ENCODE results near the gene PTPRJ.
"Not testable (repeated sequence)": the region's sequence is repeated elsewhere in the genome, so short reads cannot be mapped to it uniquely, and the experiment has no call there.

The PTPRJ gene

DNA sequence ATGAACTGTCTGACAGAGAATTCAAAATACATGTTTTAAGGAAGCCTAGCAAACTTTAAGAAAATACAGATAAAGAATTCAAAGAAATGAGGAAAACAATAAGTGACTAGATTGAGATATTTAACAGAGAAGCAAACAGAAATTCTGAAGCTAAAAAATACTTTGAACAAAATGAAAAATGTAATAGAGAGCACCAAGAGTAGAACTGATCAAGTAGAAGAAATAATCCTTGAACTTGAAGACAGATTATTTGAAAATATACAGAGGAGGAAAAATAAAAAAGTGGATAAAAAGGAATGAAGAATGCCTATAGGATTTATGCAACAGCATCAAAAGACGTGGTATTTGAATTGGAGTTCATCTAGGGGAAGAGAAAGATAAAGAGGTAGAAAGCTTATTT, 134.4 kb downstream of the PTPRJ start:
- DNase-seq (ENCODE audit: low read depth), result no peak

DNA sequence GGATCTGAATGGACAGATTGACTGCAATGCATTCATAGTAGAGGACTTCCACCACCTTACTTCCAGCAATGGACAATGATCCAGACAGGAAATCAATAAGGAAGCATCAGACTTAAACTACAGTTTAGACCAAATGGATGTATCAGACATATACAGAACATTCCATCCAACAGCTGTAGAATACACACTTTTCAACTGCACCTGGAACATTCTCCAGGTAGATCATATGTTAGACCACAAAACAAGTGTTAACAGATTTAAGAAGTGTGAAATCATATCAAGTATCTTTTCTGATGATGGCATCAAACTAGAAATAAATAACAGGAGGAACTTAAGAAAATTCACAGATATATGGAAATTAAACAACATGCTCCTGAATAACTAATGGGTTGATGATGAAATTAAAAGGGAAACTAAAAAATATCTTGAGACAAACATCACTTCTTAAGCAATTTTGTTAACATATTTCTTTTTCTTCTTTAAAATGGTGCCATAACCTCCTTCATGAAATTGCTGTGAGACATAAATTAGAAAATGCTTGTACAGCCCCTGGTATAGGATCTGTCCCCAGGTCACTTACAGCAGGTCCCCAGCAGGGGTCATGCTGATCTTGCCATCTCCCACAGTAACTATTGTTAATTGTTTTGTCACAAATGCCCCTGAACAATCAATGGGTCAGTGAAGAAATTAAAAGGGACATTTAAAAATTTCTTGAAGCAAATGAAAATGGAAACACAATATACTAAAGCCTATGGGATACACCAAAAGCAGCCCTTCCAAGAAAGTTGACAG, 136.3 kb downstream of the PTPRJ start:
- no peak for DNase-seq (ENCODE audit: low read depth)

DNA sequence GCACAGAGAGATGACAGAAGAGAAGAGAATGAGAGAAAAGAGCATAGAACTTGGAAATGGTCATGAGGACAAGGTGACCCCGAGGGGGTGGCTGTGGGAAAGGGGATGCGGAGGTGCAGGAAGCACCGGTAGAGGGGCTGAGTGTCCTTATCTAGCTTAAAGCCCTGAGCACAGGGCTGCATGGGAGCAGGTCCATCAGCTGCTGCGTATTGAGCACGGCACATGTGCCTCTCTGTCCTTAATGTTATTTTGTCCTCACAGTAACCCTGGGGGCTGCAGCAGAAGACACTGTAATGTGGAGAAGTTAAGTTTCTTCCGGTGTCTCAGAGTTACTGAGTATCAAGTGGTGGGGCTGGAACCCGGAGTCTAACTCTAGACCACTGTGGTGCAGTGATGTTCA, 141.9 kb downstream of the PTPRJ start:
- DNase-seq (ENCODE audit: low read depth), result no peak

DNA sequence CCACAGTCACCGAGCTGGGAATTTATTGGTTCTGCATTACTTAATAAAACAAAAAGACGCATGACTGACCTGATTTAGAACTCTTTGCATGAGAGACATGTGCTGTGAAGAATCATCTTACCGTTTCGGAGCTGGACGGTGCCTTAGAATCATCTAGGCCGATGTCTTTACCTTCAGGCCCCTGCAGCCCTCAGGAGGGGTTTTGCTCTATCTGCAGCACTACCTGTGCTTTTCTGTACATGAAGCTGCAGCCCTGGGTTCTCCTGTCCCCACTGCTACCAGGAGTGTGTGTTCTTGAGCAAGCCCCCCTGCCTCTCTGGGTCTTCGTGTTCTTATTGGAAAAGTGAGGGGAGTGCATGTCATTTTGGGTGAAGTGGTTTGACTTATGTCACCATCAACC, 142.3 kb downstream of the PTPRJ start:
- DNase-seq (ENCODE audit: low read depth), result no peak

DNA sequence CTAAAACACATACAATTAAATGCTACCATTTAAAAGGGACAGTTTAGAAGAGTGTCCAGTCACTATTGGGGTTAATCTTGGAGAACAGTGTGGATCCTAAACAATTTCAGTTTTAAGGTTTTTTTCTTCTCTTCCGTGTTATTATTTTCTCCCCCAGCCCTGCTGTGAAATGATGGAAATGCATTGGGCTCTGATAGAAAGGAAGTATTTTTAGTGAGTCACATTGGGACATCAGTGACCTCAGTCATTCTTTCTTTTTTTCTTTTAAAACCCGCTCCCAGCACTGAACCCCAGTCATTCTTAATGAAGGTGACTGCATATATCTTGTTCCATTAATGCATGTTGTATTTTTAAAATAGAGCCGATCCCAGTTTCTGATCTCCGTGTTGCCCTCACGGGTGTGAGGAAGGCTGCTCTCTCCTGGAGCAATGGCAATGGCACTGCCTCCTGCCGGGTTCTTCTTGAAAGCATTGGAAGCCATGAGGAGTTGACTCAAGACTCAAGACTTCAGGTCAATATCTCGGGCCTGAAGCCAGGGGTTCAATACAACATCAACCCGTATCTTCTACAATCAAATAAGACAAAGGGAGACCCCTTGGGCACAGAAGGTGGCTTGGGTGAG, 143.0 kb downstream of the PTPRJ start:
- no peak for DNase-seq (ENCODE audit: low read depth)

DNA sequence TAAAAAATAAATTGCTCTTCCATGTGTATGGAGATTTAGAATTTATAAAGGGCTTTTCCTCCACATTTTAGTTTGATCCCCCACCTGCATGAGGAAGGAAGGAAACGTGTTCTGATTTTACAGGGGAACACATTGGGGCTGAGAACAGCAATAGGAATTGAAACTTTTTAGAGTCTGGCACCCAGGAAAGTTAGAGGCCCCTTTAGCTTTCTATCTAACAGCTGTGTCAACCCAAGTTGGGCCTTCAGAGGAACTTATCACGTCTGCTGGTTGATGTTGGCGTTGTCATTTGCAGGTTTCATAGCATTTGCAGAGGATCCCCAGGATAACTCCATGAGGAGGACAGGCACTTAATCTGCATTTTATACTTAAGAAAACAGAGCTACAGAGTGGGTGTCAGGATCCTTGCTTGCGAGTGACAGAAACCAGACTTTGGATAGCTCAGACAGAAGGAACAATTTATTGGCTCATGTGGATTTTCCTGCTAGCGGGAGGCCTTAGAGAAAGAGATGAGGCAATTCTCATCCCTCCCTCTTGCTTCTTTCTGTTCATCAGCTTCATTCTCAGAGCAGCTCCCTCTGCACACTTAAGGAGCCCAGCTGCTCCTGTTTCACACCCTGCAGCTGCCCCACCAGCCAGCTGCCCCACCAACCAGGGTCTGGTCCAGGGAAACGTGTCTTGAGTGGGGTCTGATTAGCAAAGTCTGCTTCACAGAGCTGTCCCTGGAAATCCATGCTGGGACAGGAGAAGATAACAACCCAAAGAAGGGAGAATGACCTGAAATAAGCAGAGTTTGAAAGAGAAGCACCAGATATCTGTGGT, 143.8 kb downstream of the PTPRJ start:
- no peak for DNase-seq (ENCODE audit: low read depth)

DNA sequence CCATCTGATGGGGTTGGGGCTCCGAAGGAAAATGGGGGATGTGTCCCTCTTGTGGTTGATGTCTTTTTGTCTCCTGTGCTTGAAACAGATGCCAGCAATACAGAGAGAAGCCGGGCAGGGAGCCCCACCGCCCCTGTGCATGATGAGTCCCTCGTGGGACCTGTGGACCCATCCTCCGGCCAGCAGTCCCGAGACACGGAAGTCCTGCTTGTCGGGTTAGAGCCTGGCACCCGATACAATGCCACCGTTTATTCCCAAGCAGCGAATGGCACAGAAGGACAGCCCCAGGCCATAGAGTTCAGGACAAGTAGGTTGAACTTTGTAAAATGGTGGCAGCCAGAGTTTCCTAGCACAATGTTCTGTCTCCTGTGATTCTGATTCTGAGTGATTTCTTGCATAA, 144.5 kb downstream of the PTPRJ start:
- no peak for DNase-seq (ENCODE audit: low read depth)

DNA sequence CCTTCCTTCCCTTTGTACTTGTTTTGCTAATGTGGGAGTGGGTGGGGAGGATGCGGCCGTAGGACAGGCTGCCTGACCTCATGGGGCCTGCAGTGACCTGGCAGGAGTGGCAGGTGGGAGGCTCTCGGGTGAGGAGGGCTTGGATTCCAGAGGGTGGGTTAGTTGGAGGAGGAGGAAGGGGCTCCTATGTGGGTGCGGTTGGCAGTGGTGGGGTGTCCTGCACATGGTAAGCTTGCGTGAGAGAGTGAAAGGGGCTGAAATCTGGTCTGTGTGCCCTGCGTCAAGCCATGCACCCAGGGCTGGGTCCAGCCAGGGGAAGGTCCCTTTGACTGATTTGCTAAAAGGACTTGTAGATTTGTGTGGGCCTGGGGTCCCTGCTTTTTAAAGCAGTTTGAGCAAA, 145.5 kb downstream of the PTPRJ start:
- DNase-seq (ENCODE audit: low read depth), result no peak

DNA sequence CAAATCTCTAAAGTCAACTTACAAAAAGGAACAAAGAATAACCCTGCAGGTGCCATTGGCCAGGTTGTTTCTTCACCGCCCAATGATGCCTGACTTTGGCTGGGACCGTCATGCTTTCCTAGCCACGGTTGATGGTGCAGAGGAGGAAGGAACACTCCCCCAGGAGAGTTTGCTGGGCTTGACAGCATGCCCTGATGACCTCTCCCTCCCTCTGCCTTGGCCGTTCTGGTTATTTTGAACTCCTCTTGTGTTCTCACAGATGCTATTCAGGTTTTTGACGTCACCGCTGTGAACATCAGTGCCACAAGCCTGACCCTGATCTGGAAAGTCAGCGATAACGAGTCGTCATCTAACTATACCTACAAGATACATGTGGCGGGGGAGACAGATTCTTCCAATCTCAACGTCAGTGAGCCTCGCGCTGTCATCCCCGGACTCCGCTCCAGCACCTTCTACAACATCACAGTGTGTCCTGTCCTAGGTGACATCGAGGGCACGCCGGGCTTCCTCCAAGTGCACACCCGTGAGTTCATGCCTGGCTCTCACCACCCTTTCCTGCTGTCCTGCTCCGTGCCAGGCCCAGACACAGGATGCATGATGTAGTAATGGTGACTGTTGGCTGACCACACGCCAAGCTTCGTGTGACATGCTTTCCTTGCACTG, 147.3 kb downstream of the PTPRJ start:
- DNase-seq (ENCODE audit: low read depth), result no peak

DNA sequence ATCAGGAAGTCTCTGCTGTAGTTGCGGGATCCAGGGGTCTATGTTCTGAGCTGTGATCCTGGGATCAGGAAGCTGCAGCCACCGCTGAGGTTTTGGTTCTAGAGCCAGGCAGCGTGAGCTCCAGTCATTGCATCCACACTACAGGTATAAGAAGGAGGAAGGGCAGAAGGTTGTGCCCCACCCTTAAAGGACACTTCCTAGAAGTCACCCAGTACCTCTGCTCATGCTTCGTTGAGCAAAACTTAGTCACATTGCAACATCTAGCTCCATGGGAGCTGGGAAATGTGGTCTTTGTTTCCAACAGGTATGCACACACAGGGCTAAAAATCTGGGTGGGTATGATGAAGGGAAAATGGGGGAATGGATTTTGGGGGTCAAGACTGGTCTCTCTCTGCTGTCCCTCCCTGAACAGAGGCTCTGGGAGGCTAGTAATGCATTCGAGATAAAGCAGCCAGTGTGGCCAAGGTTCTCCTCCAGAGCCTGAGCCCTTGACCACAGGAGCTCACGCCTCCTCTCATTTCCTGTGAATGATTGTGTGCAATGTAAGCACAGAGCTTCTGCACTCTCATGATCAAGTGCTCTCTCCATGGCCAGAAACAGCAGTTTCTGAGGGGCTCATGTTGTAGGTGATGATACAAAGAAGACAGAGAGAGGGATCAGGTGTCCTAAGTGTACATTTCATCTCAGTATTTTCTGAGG, 149.5 kb downstream of the PTPRJ start:
- no peak for DNase-seq (ENCODE audit: low read depth)

DNA sequence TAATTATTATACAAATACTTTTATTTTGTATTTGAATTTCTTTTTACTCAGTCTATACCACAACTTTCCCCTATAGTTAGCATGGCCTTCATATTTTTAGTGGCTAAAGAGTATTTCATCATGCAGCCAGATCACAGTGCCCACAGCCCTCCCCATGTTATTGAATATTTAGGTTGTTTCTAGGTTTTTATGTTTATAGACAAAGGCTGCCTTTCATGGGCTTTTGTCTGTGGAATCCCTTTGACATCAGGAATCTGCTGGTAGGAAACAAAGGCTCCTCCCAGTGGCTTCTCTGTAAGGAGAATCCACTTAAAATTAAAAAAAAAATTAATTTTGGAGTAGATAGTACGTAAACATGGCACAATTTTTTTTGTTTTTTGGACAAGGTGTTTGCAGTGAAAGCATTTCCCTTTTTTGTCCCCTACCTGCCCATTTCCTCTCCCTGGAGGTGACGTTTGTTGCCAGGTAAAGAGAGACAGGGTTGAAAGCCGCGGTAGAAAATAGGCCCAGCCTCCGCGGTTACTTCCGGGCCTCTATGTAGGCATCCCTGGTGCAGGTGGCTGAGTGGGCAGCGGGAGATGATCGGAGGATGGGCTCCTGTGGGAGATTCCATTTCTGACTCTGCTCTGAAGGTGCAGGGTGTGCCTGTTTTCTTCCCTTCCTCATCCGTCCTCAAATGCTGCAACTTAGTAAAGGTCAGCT, 154.0 kb downstream of the PTPRJ start:
- DNase-seq (ENCODE audit: low read depth), result no peak

DNA sequence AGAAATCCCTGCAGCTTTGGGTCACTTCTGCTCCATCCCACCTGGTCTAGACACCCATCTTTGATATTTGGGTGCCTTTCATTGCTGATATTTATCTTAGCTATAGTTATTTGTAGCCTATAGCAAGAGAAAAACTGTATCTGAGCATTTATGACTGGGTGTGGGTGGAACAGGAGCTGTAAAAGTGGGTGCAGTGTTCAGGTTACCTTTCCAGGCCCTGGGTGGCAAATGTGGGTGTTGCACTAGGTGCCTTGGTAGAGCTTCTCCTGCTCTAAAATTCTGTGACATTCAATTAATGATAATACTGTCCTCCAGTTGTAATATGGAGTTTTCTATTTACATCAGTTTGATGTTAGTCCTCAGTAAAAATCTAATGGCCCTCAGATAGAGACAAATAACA, 157.9 kb downstream of the PTPRJ start:
- DNase-seq (ENCODE audit: low read depth), result no peak

DNA sequence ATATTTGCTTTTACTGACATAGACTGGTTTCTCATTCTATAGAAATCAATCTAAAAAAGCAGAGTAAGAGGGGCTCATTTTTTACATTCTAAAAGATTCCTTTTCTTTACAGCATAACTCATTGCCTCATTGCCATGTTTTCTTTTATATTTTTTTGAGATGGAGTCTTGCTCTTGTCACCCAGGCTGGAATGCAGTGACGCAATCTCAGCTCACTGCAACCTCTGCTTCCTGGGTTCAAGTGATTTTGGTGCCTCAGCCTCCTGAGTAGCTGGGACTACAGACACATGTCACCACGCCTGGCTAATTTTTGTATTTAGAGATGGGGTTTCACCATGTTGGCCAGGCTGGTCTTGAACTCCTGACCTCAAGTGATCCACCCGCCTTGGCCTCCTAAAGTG, 159.5 kb downstream of the PTPRJ start:
- DNase-seq (ENCODE audit: low read depth), result not testable (repeated sequence)

DNA sequence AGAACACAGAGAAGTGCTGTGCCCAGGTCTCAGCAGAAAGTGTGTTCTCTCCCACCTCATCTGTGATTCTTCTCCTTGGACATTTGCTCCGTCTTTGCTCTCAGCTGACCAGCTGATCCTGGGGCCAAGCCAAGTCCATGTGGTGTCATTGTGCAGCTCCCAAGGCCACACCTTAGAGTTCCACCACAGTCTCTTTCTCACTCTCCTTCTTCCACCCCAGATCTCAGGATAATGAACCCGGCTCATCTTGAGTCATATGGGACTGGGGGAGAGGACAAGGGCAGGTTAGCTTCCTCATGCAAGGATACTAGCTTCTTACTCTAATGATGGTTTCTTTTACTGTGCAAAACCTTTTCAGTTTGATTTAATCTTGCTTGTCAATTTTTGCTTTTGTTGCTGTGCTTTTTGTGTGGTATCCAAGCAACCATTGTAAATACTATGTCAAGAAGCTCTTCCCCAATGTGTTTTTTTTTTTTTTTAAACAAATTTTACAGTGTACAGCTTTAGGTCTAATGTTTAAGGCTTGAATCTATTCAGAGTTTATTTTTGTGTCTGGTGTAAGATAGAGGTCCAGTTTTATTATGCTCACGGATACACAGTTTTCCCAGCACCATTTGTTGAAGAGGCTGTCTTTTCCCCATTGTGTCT, 161.2 kb downstream of the PTPRJ start:
- no peak for DNase-seq (ENCODE audit: low read depth)

DNA sequence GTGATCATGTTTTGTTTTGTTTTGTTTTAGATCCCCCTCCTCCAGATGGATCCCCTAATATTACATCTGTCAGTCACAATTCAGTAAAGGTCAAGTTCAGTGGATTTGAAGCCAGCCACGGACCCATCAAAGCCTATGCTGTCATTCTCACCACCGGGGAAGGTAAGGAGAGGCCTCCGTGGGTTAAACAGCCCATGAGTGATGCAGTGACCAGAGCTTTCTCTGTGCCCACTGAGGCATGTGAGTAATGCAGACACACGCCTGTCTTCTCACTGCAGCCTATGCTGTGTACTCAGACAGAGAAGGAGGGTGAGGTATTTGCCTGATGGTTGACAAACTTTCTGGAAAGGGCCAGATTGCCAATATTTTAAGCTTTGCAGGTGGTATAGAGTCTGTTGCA, 162.5 kb downstream of the PTPRJ start:
- DNase-seq (ENCODE audit: low read depth), result no peak

DNA sequence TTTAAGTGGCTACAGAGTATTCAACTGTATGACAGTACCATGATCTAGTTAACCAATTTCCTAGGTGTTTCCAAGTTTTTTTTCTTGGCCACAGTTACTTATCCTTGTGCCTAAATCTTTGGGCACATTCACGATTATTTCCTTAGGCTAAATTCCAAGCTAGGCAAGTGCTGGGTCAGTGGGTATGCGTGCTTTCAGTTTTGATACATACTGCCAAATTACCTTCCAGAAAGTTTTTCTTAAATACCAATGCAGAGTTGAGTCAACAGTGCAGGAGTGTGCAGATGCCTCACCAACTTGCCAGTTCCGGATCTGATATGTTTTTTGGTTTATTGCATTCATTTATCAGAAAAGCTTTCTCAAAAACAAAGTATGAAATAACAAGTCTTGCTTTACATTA, 168.4 kb downstream of the PTPRJ start:
- no peak for DNase-seq (ENCODE audit: low read depth)

DNA sequence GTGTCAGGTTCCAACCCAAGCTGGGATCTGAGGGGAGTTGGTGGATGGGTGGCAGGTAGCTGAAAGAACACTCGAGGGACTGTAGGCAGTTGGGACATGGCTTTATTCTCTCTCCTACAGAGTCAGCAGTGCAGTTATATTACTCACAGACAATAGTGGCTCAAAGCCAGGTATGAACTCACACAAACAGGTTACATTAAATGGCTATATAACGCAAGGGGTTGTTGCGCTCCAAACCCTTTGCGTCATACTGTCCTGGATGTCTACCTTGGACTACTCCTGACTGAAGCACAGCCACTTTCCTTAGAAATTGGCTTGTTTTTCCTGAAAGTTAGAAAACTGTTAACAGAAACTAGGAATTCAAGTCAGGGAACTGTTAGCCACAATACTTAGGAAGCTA, 169.9 kb downstream of the PTPRJ start:
- no peak for DNase-seq (ENCODE audit: low read depth)

DNA sequence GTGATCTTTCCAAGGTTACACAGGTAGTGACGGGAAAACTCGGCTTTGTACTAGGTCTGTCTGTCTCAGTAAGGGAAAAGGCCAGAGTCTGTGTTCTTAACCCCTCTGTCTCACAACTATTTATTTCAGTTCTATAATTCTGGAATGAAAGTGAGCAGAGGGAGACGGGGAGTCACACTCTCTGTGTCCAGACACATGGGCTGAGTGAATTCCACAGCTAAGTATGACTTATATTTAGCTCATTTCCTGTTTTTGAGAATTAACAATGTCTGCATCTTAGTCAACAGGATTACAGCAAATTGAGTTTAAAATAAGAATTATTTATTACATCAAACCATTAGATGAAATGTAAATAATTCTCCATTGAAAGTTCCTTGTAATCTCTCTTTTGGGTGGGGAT, 173.8 kb downstream of the PTPRJ start:
- no peak for DNase-seq (ENCODE audit: low read depth)

DNA sequence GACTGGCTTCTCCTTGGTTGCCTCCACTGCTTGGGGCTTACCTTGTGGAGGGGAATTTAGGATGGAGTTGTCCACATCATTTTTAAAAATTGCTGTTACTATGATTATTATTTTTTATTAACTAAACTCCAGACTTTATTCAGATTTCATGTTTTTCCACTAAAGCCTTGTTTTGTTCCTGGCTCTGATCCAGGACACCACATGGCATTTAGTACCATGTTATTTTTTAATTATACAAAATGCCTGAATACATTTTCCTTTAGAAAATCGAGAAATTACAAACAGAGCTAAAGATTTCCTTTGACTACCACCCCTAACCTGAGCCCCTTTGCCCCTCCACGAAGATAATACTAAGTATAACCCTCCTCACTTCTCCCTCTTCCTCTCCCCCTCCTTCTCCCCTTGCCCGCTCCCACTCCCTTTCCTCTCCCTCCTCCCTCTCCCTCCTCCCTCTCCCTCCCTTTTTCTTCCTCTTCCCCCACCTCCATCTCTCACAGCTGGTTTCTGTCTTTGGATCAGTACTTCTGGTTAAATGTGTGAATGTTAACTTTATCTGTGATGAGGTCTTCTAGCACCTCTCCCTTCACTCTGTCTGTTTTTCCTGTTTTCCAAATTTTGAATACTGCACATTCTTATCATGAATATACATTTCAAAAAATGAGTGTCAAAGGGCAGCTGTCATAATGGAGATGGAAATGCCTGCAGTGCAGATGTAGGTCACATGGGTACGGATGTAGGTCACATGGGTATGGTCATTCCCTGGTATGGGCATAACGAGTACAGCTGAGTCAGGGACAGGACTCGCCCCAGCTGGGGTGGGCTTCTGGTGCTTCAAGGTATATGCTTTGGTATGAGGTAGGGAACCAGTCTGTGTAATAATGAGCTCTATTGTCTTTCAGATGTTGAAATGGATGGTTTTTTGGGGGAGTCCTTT, 181.9 kb downstream of the PTPRJ start:
- no peak for DNase-seq (ENCODE audit: low read depth)

DNA sequence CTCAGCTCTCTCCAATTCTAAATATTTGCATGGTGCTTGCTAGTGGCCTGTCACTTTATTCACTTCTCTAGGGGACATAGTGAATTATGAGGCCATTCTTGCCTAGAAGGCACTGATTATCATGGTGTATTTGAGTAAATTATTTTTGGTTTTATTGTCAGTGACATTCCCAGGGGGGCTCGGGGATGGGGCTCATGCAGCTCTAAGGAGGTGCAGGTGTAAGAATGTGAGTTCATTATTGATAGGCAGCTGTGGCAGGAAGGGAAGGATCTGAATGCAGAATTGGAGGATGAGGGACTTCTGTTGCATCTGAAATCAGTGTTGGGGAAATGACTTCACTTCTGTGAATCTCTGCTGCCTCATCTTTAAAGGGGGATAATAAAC, 182.5 kb downstream of the PTPRJ start:
- no peak for DNase-seq (ENCODE audit: low read depth)
